ENCODE measurements around the gene FOXK1.

FOXK1 gene

DNA sequence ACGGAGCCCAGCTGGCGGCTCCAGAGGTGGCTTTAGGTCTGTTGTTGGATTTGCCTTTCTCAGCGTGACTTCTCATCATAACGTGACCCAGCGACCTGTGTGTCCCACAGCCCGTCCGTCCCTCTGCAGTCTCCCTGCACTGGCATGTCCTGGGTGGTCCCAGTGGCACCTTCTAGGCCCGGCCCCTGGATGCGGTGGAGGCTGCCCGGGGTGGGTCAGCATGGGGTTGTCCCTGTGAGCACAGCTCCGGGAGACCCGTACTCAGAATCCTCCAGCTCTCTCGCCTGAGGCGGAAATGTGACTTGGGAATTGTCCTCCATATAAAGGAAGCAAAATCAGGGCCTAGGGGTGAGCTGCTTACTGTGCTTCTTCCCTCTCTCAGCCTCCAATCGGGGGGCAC is 67.7 kb downstream of the FOXK1 start:
- Histone ChIP-seq H3K9ac (ENCODE audit: low read depth in 1 of 2, low read length in 2 of 2) (no peak overlapping the region), H3K27me3 (ENCODE audit: control insufficient read depth in 1 of 2, insufficient read depth in 2 of 2, low read length in 2 of 2) (no peaks in the 10 kb centered on the region), H3K9me3 (ENCODE audit: control insufficient read depth in 1 of 2, low read length in 2 of 2) (no peaks in the 10 kb centered on the region), H3K27ac (ENCODE audit: low read depth, low read length) (no peak overlapping the region), H3K4me1 (ENCODE audit: control insufficient read depth in 1 of 2, insufficient read depth in 2 of 2, low read length in 2 of 2) (peaks cover 13 to 25% of the 10 kb centered on the region in 2 donors), H3K4me3 (ENCODE audit: low read depth in 1 of 2, low read length in 2 of 2) (no peak overlapping the region), H3K36me3 (ENCODE audit: control insufficient read depth in 1 of 2, insufficient read depth in 2 of 2, low read length in 2 of 2) (peaks cover 11 to 19% of the 10 kb centered on the region in 2 donors)

DNA sequence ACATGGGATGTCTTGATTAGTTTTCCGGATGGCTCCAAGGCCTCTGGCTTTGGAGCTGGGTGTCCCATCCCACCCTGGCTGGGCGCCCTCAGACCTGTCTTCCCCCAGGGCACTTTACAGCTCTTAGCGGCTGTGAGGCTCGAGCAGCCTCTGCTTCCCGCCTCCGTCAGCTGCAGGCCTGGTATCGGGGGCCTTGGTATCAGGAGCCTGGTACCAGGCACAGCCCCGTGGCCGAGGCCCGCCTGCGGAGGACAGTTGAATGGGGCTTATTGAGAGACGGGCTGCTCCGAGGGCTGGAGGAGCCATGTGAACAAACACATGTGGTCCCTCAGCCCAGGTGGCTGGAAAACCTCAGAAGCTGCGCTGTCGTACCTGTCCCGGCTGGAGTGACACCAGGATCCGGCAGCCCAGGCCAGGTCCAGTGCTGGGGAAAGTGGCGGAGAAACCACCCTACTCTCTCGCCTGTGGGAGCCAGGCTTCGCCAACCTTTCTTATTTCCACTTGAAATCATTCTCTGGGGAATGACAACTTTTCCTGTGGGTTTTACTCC is 69.4 kb downstream of the FOXK1 start:
- no peak overlapping the region for H3K9ac ChIP-seq (ENCODE audit: low read depth in 1 of 2, low read length in 2 of 2)
- H3K36me3 ChIP-seq (ENCODE audit: control insufficient read depth in 1 of 2, insufficient read depth in 2 of 2, low read length in 2 of 2) = peaks cover 20 to 36% of the 10 kb centered on the region in 2 donors
- no peak overlapping the region for H3K27ac ChIP-seq (ENCODE audit: low read depth, low read length)
- no peaks in the 10 kb centered on the region for H3K27me3 ChIP-seq (ENCODE audit: control insufficient read depth in 1 of 2, insufficient read depth in 2 of 2, low read length in 2 of 2)
- H3K4me3 ChIP-seq (ENCODE audit: low read depth in 1 of 2, low read length in 2 of 2) = no peak overlapping the region
- peaks cover 12 to 16% of the 10 kb centered on the region in 2 donors for H3K4me1 ChIP-seq (ENCODE audit: control insufficient read depth in 1 of 2, insufficient read depth in 2 of 2, low read length in 2 of 2)
- no peaks in the 10 kb centered on the region for H3K9me3 ChIP-seq (ENCODE audit: control insufficient read depth in 1 of 2, low read length in 2 of 2)

DNA sequence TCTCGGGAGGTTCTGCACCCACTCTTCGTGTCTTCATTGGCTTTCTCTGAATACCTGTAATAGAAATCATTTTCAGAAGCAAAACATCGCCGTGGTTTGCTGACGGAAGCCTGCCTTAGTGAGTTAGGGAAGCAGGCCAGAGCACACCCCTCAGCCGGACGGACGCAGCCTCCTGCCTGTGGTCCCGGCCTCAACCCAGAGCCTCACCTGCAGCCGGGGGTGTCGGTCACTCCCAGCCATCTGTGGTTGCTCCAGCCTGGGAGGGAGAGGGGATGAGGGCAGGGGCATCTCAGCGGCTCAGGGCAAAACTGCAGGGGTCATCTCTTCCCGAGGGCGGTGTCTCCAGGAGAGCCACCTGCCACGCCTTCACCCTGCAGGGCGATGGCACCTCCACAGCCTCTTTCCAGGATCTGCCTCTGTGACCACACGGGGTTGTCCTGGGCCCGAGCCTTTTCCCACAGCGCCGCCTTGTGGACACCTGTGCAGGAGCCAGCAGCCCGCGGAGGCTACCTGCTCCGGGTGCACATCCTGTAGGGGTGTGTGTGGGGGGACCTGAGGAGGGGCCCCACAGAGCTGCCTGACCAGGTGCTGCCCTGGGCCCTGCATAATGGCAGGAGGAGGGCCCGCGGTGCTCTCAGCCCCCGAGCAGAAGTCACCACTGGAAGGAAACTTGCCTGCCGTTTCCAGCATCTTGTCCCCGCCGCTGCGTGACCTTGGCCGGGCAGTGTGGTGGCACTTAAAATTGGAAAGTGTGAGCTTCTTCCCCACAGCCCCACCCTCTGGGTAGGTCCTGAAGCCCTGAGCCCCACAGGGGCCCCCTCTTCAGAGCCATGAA is 71.7 kb downstream of the FOXK1 start:
- Histone ChIP-seq H3K4me1 (ENCODE audit: control insufficient read depth in 1 of 2, insufficient read depth in 2 of 2, low read length in 2 of 2) (peaks cover 4 to 8% of the 10 kb centered on the region in 2 donors), H3K27me3 (ENCODE audit: control insufficient read depth in 1 of 2, insufficient read depth in 2 of 2, low read length in 2 of 2) (no peaks in the 10 kb centered on the region), H3K9ac (ENCODE audit: low read depth in 1 of 2, low read length in 2 of 2) (no peak overlapping the region), H3K4me3 (ENCODE audit: low read depth in 1 of 2, low read length in 2 of 2) (no peak overlapping the region), H3K27ac (ENCODE audit: low read depth, low read length) (no peak overlapping the region), H3K9me3 (ENCODE audit: control insufficient read depth in 1 of 2, low read length in 2 of 2) (no peaks in the 10 kb centered on the region), H3K36me3 (ENCODE audit: control insufficient read depth in 1 of 2, insufficient read depth in 2 of 2, low read length in 2 of 2) (peaks cover 18 to 47% of the 10 kb centered on the region in 2 donors)

GRCh38 chr7:4754433-4755010 is 72.4 kb downstream of the FOXK1 start:
- peaks cover 21 to 48% of the 10 kb centered on the region in 2 donors for H3K36me3 ChIP-seq (ENCODE audit: control insufficient read depth in 1 of 2, insufficient read depth in 2 of 2, low read length in 2 of 2)
- H3K27ac ChIP-seq (ENCODE audit: low read depth, low read length) = no peak overlapping the region
- no peak overlapping the region for H3K9ac ChIP-seq (ENCODE audit: low read depth in 1 of 2, low read length in 2 of 2)
- no peaks in the 10 kb centered on the region for H3K27me3 ChIP-seq (ENCODE audit: control insufficient read depth in 1 of 2, insufficient read depth in 2 of 2, low read length in 2 of 2)
- peaks cover 4 to 8% of the 10 kb centered on the region in 2 donors for H3K4me1 ChIP-seq (ENCODE audit: control insufficient read depth in 1 of 2, insufficient read depth in 2 of 2, low read length in 2 of 2)
- H3K9me3 ChIP-seq (ENCODE audit: control insufficient read depth in 1 of 2, low read length in 2 of 2) = no peaks in the 10 kb centered on the region
- no peak overlapping the region for H3K4me3 ChIP-seq (ENCODE audit: low read depth in 1 of 2, low read length in 2 of 2)

DNA sequence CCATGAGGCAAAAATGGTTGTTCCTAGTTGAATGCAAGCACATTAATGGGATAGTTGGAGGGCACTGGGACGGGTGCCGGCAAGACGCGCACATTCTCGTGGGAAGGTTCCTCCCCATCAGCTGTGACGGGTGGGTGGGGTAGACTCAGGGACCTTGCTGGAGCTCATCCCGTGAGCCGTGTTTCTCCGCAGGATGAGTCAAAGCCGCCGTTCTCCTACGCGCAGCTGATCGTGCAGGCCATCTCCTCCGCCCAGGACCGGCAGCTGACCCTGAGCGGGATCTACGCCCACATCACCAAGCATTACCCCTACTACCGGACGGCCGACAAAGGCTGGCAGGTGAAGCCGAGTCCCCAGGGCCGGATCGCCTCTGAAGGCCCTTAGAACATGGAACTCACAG is 73.0 kb downstream of the FOXK1 start:
- no peaks in the 10 kb centered on the region for H3K9me3 ChIP-seq (ENCODE audit: control insufficient read depth in 1 of 2, low read length in 2 of 2)
- H3K4me3 ChIP-seq (ENCODE audit: low read depth in 1 of 2, low read length in 2 of 2) = no peak overlapping the region
- peaks cover 26 to 53% of the 10 kb centered on the region in 2 donors for H3K36me3 ChIP-seq (ENCODE audit: control insufficient read depth in 1 of 2, insufficient read depth in 2 of 2, low read length in 2 of 2)
- H3K9ac ChIP-seq (ENCODE audit: low read depth in 1 of 2, low read length in 2 of 2) = no peak overlapping the region
- no peaks in the 10 kb centered on the region for H3K27me3 ChIP-seq (ENCODE audit: control insufficient read depth in 1 of 2, insufficient read depth in 2 of 2, low read length in 2 of 2)
- no peak overlapping the region for H3K27ac ChIP-seq (ENCODE audit: low read depth, low read length)
- H3K4me1 ChIP-seq (ENCODE audit: control insufficient read depth in 1 of 2, insufficient read depth in 2 of 2, low read length in 2 of 2) = peaks cover 4 to 8% of the 10 kb centered on the region in 2 donors

DNA sequence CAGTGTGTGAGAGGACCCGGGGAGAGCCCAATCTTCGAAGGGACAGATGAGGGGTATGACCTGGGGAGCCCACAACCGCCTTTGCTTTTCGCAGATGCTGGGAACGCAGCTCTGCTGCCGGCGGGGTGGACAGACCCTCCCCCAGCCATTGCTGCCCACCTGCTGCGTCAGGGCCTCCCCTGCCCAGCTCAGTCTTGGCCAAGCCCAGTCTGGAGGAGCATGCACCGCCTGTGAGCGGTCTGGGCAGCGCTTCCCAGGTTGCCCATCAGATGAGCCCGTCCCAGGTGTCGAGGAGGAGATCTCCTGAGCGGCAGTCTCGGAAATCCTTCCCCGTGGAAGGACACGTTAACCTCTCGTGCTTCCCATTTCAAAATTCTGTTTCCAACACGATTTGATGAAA is 76.0 kb downstream of the FOXK1 start:
- H3K4me1 ChIP-seq (ENCODE audit: control insufficient read depth in 1 of 2, insufficient read depth in 2 of 2, low read length in 2 of 2) = peaks cover 4 to 8% of the 10 kb centered on the region in 2 donors
- H3K4me3 ChIP-seq (ENCODE audit: low read depth in 1 of 2, low read length in 2 of 2) = no peak overlapping the region
- peaks cover 43 to 81% of the 10 kb centered on the region in 2 donors for H3K36me3 ChIP-seq (ENCODE audit: control insufficient read depth in 1 of 2, insufficient read depth in 2 of 2, low read length in 2 of 2)
- no peaks in the 10 kb centered on the region for H3K9me3 ChIP-seq (ENCODE audit: control insufficient read depth in 1 of 2, low read length in 2 of 2)
- no peaks in the 10 kb centered on the region for H3K27me3 ChIP-seq (ENCODE audit: control insufficient read depth in 1 of 2, insufficient read depth in 2 of 2, low read length in 2 of 2)
- no peak overlapping the region for H3K27ac ChIP-seq (ENCODE audit: low read depth, low read length)
- no peak overlapping the region for H3K9ac ChIP-seq (ENCODE audit: low read depth in 1 of 2, low read length in 2 of 2)

GRCh38 chr7:4758791-4759190 is 76.7 kb downstream of the FOXK1 start:
- Histone ChIP-seq H3K4me3 (ENCODE audit: low read depth in 1 of 2, low read length in 2 of 2) (no peak overlapping the region), H3K9me3 (ENCODE audit: control insufficient read depth in 1 of 2, low read length in 2 of 2) (no peaks in the 10 kb centered on the region), H3K4me1 (ENCODE audit: control insufficient read depth in 1 of 2, insufficient read depth in 2 of 2, low read length in 2 of 2) (peaks cover 0 to 2% of the 10 kb centered on the region in 2 donors), H3K9ac (ENCODE audit: low read depth in 1 of 2, low read length in 2 of 2) (no peak overlapping the region), H3K27ac (ENCODE audit: low read depth, low read length) (no peak overlapping the region), H3K36me3 (ENCODE audit: control insufficient read depth in 1 of 2, insufficient read depth in 2 of 2, low read length in 2 of 2) (peaks cover 50 to 87% of the 10 kb centered on the region in 2 donors), H3K27me3 (ENCODE audit: control insufficient read depth in 1 of 2, insufficient read depth in 2 of 2, low read length in 2 of 2) (no peaks in the 10 kb centered on the region)

GRCh38 chr7:4759211-4759610 is 77.1 kb downstream of the FOXK1 start:
- H3K4me1 ChIP-seq (ENCODE audit: control insufficient read depth in 1 of 2, insufficient read depth in 2 of 2, low read length in 2 of 2) = no peaks in the 10 kb centered on the region
- H3K9ac ChIP-seq (ENCODE audit: low read depth in 1 of 2, low read length in 2 of 2) = no peak overlapping the region
- no peak overlapping the region for H3K4me3 ChIP-seq (ENCODE audit: low read depth in 1 of 2, low read length in 2 of 2)
- no peaks in the 10 kb centered on the region for H3K9me3 ChIP-seq (ENCODE audit: control insufficient read depth in 1 of 2, low read length in 2 of 2)
- peaks cover 52 to 92% of the 10 kb centered on the region in 2 donors for H3K36me3 ChIP-seq (ENCODE audit: control insufficient read depth in 1 of 2, insufficient read depth in 2 of 2, low read length in 2 of 2)
- H3K27me3 ChIP-seq (ENCODE audit: control insufficient read depth in 1 of 2, insufficient read depth in 2 of 2, low read length in 2 of 2) = no peaks in the 10 kb centered on the region
- no peak overlapping the region for H3K27ac ChIP-seq (ENCODE audit: low read depth, low read length)

DNA sequence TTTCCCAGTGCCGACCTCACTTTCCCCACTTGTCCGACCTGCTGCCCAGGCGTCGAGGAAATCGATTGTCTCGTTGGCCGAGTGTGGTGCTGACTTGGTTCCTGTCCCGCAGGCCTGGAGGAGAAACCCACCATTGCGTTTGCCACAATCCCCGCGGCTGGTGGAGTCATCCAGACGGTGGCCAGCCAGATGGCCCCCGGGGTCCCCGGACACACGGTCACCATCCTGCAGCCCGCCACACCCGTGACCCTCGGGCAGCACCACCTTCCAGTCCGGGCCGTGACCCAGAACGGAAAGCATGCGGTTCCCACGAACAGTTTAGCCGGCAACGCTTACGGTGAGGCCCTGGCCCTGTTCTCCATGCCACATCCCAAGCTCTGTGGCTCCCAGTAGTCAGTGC is 78.9 kb downstream of the FOXK1 start:
- Histone ChIP-seq H3K36me3 (ENCODE audit: control insufficient read depth in 1 of 2, insufficient read depth in 2 of 2, low read length in 2 of 2) (peaks cover 47 to 91% of the 10 kb centered on the region in 2 donors), H3K4me1 (ENCODE audit: control insufficient read depth in 1 of 2, insufficient read depth in 2 of 2, low read length in 2 of 2) (no peaks in the 10 kb centered on the region), H3K9me3 (ENCODE audit: control insufficient read depth in 1 of 2, low read length in 2 of 2) (no peaks in the 10 kb centered on the region), H3K9ac (ENCODE audit: low read depth in 1 of 2, low read length in 2 of 2) (no peak overlapping the region), H3K27ac (ENCODE audit: low read depth, low read length) (no peak overlapping the region), H3K4me3 (ENCODE audit: low read depth in 1 of 2, low read length in 2 of 2) (no peak overlapping the region), H3K27me3 (ENCODE audit: control insufficient read depth in 1 of 2, insufficient read depth in 2 of 2, low read length in 2 of 2) (no peaks in the 10 kb centered on the region)

All from duodenal mucosa (tissue), 2 donors.